Renal pelvis (tissue), 4 donors: ENCODE data around the gene ELL2. TPM values are rescaled to one million over a fixed set of nuclear protein-coding genes. Genes with fewer than 3 reads are reported as not detected.

Experiments
- DNase-seq: peaks from one replicate; pipeline ENCODE4 v3.0.0-alpha.2; 2013
- polyA plus RNA-seq, 3 donors: library from polyadenylated mRNA; unstranded; fragments of 120-200 nt; gene quantifications; one replicate each; pipeline ENCODE4 v1.2.1, GENCODE V29; 2013; ENCODE audit not compliant: insufficient read length in 3 of 3

ELL2 gene
- polyA plus RNA-seq, 3 donors, result 9.2 to 12.5 (median 11.1) TPM

GRCh38 chr5:95958310-95959014 lies 3.2 kb downstream of the ELL2 start:
- no peak for DNase-seq

- no peak for DNase-seq
These were observed 4.0 kb downstream of the ELL2 start for GRCh38 chr5:95957561-95958203.

- no peak for DNase-seq
These were observed 4.8 kb downstream of the ELL2 start for GRCh38 chr5:95956900-95957293.

GRCh38 chr5:95956021-95956899 lies 5.4 kb downstream of the ELL2 start:
- DNase-seq, result no peak

- DNase-seq, result no peak
These were observed 6.9 kb downstream of the ELL2 start for GRCh38 chr5:95954716-95955115.

GRCh38 chr5:95953021-95953702 lies 8.5 kb downstream of the ELL2 start:
- DNase-seq, result no peak

GRCh38 chr5:95951916-95952315 lies 9.7 kb downstream of the ELL2 start:
- DNase-seq, result no peak

GRCh38 chr5:95949810-95950209 lies 11.8 kb downstream of the ELL2 start:
- DNase-seq, result no peak

- DNase-seq, result no peak
These were observed 13.0 kb downstream of the ELL2 start for GRCh38 chr5:95948631-95949030.

GRCh38 chr5:95946451-95946850 lies 15.2 kb downstream of the ELL2 start:
- no peak for DNase-seq

GRCh38 chr5:95942968-95943367 lies 18.7 kb downstream of the ELL2 start:
- no peak for DNase-seq

- no peak for DNase-seq
These were observed 19.2 kb downstream of the ELL2 start for GRCh38 chr5:95942414-95942813.

- no peak for DNase-seq
These were observed 19.9 kb downstream of the ELL2 start for GRCh38 chr5:95941756-95942155.

- no peak for DNase-seq
These were observed 20.6 kb downstream of the ELL2 start for GRCh38 chr5:95940758-95941682.

GRCh38 chr5:95939465-95939864 lies 22.2 kb downstream of the ELL2 start:
- no peak for DNase-seq

- DNase-seq, result no peak
These were observed 22.9 kb downstream of the ELL2 start for GRCh38 chr5:95938766-95939165.

GRCh38 chr5:95938347-95938746 lies 23.3 kb downstream of the ELL2 start:
- DNase-seq, result no peak

- no peak for DNase-seq
These were observed 24.0 kb downstream of the ELL2 start for GRCh38 chr5:95937607-95938152.

- DNase-seq, result no peak
These were observed 24.7 kb downstream of the ELL2 start for GRCh38 chr5:95936812-95937397.

- DNase-seq, result no peak
These were observed 26.0 kb downstream of the ELL2 start for GRCh38 chr5:95935553-95936100.
